Endothelial cell of umbilical vein (primary cell): ENCODE results near the gene KCNA5. TPM values are rescaled to one million over a fixed set of nuclear protein-coding genes. Genes with fewer than 3 reads are reported as not detected.

Experiments
- BruUV-seq: library from RNA; stranded (reverse); fragments of 400-500 nt; replicated peaks from 2 replicates; lab custom pipeline; 2021; lab: Mats Ljungman, UMichigan
- CTCF ChIA-PET: fragments of 300-600, 350-600 bp; sonication (Branson Sonifier 250); formaldehyde crosslinking; loops from one replicate; lab custom pipeline; 2021; ENCODE audit warnings: antibody characterized with exemption, inconsistent platforms; lab: Charles Lee
- POLR2A ChIA-PET: fragments of 300-600, 350-600 bp; sonication (Branson Sonifier 250); formaldehyde crosslinking; loops from one replicate; lab custom pipeline; 2021; ENCODE audit warnings: antibody characterized with exemption, inconsistent platforms; lab: Charles Lee
- DNase-seq: peaks from one replicate; pipeline ENCODE4 v3.0.0-alpha.2; 2011; ENCODE audit warnings: low read depth, low spot score
- FAIRE-seq: peaks from 2 replicates; lab custom pipeline; 2011; peaks lifted over from hg19 to GRCh38; lab: Jason Lieb, UNC
- H2AFZ ChIP-seq: 2 replicates; pipeline ENCODE4 v1.6.0; 2012; ENCODE audit warnings: low read depth, low read length, control low read depth, inconsistent platforms
- H3K27ac ChIP-seq: 2 replicates; pipeline ENCODE4 v1.5.1; 2011; ENCODE audit warnings: low read depth, mild to moderate bottlenecking, control low read depth, low read length, moderate library complexity; ENCODE audit not compliant: insufficient read depth
- H3K27me3 ChIP-seq, 2 experiments: 2 replicates each; pipeline versions ENCODE4 v1.6.0 to v1.6.1; 2011; ENCODE audit warnings: low read length in 2 of 2, mixed read lengths in 1 of 2; ENCODE audit not compliant: control insufficient read depth in 2 of 2, insufficient read depth in 2 of 2
- H3K36me3 ChIP-seq, 2 experiments: 2 replicates in 1 of 2; 3 replicates in 1 of 2; pipeline ENCODE4 v1.5.1; 2011; ENCODE audit warnings: low read length in 2 of 2, mild to moderate bottlenecking in 1 of 2, moderate library complexity in 1 of 2; ENCODE audit not compliant: control insufficient read depth in 2 of 2, insufficient read depth in 2 of 2; ENCODE audit errors: extremely low read depth in 1 of 2
- H3K4me1 ChIP-seq: 3 replicates; pipeline ENCODE4 v1.5.1; 2011; ENCODE audit warnings: mild to moderate bottlenecking, low read length; ENCODE audit not compliant: control insufficient read depth, insufficient read depth; ENCODE audit errors: extremely low read depth
- H3K4me2 ChIP-seq: 2 replicates; pipeline ENCODE4 v1.6.1; 2011; ENCODE audit warnings: low read length, control low read depth, mixed read lengths; ENCODE audit not compliant: insufficient read depth
- H3K4me3 ChIP-seq, 3 experiments: fragments of 200-600 bp in 1 of 3; sonication (generic), shearing (Covaris generic) in 1 of 3; replicated peaks in 1 of 3; 2 replicates each; pipeline ENCODE4 v1.5.1; 2011 to 2016; ENCODE audit warnings: control low read depth in 3 of 3, low read length in 3 of 3, mild to moderate bottlenecking in 2 of 3, inconsistent platforms in 1 of 3, low read depth in 1 of 3, moderate library complexity in 1 of 3; ENCODE audit not compliant: insufficient read depth in 1 of 3
- H3K79me2 ChIP-seq: 2 replicates; pipeline ENCODE4 v1.6.0; 2012; ENCODE audit warnings: low read length, inconsistent platforms; ENCODE audit not compliant: control insufficient read depth, insufficient read depth
- H3K9ac ChIP-seq: replicated peaks from 2 replicates; pipeline ENCODE3; 2011; ENCODE audit warnings: low read length, control low read depth; ENCODE audit not compliant: insufficient read depth; ENCODE audit errors: extremely low read depth
- H3K9me1 ChIP-seq: replicated peaks from 3 replicates; pipeline ENCODE4 v1.6.0; 2011; ENCODE audit warnings: mild to moderate bottlenecking, low read length; ENCODE audit not compliant: control insufficient read depth, insufficient read depth; ENCODE audit errors: extremely low read depth
- H3K9me3 ChIP-seq: replicated peaks from 2 replicates; pipeline ENCODE4 v1.5.1; 2012; ENCODE audit warnings: low read length, inconsistent platforms; ENCODE audit not compliant: control insufficient read depth, insufficient read depth
- H4K20me1 ChIP-seq: replicated peaks from 2 replicates; pipeline ENCODE3; 2011; ENCODE audit warnings: mild to moderate bottlenecking, low read length; ENCODE audit not compliant: control insufficient read depth, insufficient read depth; ENCODE audit errors: extremely low read depth
- EZH2 ChIP-seq: IDR thresholded peaks from 2 replicates; pipeline ENCODE4 v1.6.1; 2012; ENCODE audit warnings: borderline replicate concordance, low read depth, mild to moderate bottlenecking, moderate library complexity, low read length, inconsistent platforms; ENCODE audit not compliant: severe bottlenecking
- FOS ChIP-seq: IDR thresholded peaks from 2 replicates; pipeline ENCODE4 v1.6.1; 2011; ENCODE audit warnings: mild to moderate bottlenecking, low read length, moderate library complexity, borderline replicate concordance; ENCODE audit not compliant: insufficient read depth
- GATA2 ChIP-seq: IDR thresholded peaks from 2 replicates; pipeline ENCODE4 v1.7.0; 2011; ENCODE audit warnings: low read depth, mild to moderate bottlenecking, moderate library complexity, mixed read lengths, low read length; ENCODE audit not compliant: insufficient read length, insufficient read depth
- JUN ChIP-seq: IDR thresholded peaks from 2 replicates; pipeline ENCODE4 v1.6.1; 2011; ENCODE audit warnings: borderline replicate concordance, low read depth; ENCODE audit not compliant: insufficient read length, insufficient read depth
- MYC ChIP-seq: IDR thresholded peaks from one replicate; pipeline ENCODE4 v1.6.1; 2011; ENCODE audit warnings: mild to moderate bottlenecking, low read depth, low read length
- POLR2A ChIP-seq: IDR thresholded peaks from 2 replicates; pipeline ENCODE4 v1.6.1; 2012; ENCODE audit warnings: low read depth, mild to moderate bottlenecking, control low read depth, low read length
- POLR2AphosphoS5 ChIP-seq: IDR thresholded peaks from 2 replicates; pipeline ENCODE4 v1.6.1; 2012; ENCODE audit warnings: low read depth, mild to moderate bottlenecking, control low read depth, low read length, moderate library complexity; ENCODE audit not compliant: insufficient read depth
- dilution Hi-C: fragments of 300-500 bp; cut with MboI; formaldehyde crosslinking; loops from one replicate; pipeline ENCODE4 v1.15.0; 2019; ENCODE audit warnings: low sequenced_read_pairs; ENCODE audit not compliant: extremely low pct_ligation_motif_present
- intact Hi-C: fragments of 100-400 bp; cut with micrococcal nuclease; formaldehyde crosslinking; loops from one replicate; pipeline ENCODE4 v1.10.0; 2022
- polyA plus RNA-seq, 4 experiments: library from polyadenylated mRNA; depleted of rRNA in 3 of 4; stranded (reverse) in 3 of 4; unstranded in 1 of 4; fragments of >200 nt; gene quantifications; 2 replicates each; pipeline versions ENCODE4 v1.2.1 to v1.2.3, GENCODE V29; 2011 to 2012; ENCODE audit warnings: missing spikeins in 1 of 4
- total RNA-seq: library from RNA; stranded (reverse); gene quantifications from 2 replicates; pipeline ENCODE4 v1.2.3, GENCODE V29; 2021
- TF ChIP-seq, protein P1 (sequence below): IDR thresholded peaks from 2 replicates; pipeline ENCODE4 v1.6.1; 2011; ENCODE audit not compliant: insufficient read depth, insufficient read length
- TF ChIP-seq, protein P2 (sequence below), 2 donors: IDR thresholded peaks; 1 replicate in 1 of 2; 2 replicates in 1 of 2; pipeline ENCODE4 v1.5.1; 2011; ENCODE audit warnings: low read length in 2 of 2, mild to moderate bottlenecking in 2 of 2, moderate library complexity in 2 of 2, control low read depth in 1 of 2, inconsistent platforms in 1 of 2, low read depth in 1 of 2; ENCODE audit not compliant: insufficient read depth in 1 of 2; ENCODE audit errors: extremely low read depth in 1 of 2

Gene KCNA5
- total and polyA plus RNA-seq, 2 donors (not counting 3 experiments of a cell fraction or from before 2014, with no cell fraction given), result not detected

DNA sequence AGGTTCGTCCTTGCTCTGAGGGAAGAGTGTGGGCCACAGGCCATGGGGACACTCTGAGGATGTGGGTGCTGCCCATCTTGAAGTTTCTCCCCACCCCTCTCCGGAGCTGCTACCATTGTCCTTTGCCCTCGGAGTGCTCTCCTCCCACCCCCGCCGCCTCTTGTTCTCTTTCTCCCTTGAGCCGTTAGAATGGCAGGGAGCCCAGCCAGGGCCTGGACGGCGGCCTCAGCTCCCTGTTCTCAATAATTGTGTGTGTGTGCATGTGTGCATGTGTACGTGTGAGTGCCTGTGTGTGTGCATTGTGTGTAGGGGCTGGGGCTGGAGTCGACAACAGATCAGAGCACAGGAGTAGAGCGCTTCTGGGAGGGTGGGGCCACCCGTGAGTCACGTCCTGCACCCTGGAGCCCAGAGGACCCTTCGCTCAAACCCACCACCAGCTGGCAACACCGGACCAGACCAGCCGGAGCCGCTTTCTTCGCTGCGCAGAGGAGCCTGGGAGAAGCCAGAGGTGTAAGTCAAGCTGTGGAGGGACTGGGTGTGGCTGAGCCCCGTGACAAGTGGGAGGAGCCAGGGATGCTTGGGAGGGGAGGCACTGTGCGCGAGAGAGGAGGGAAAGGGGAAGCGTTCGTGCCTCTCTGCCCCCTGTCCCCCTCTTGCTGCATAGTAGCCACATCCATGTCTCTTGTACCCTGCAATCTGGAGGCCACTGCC, 25.9 kb upstream of the KCNA5 start:
- DNase-seq (no peak), FAIRE-seq (no peak)
- H3K79me2 ChIP-seq, result no peaks in the 10 kb centered on the region
- POLR2A ChIA-PET, result no interaction called here
- no peak overlapping the region for H3K27ac ChIP-seq
- intact Hi-C loops (no loop called here), dilution Hi-C loops (no loop called here)
- no peak overlapping the region for H2AFZ ChIP-seq
- no peaks in the 10 kb centered on the region for H3K27me3 ChIP-seq
- no peaks in the 10 kb centered on the region for H3K36me3 ChIP-seq
- H3K9ac ChIP-seq, result no peak overlapping the region
- no peaks in the 10 kb centered on the region for H3K4me1 ChIP-seq
- no peak overlapping the region for H3K4me2 ChIP-seq
- no peaks in the 10 kb centered on the region for H3K9me3 ChIP-seq
- BruUV-seq, result no TSS peak
- TF ChIP-seq JUN (no peak), POLR2A (no peak), FOS (no peak)
- no peaks in the 10 kb centered on the region for H4K20me1 ChIP-seq
- CTCF ChIA-PET, result no interaction called here
- H3K4me3 ChIP-seq, result no peak overlapping the region
- no peaks in the 10 kb centered on the region for H3K9me1 ChIP-seq

DNA sequence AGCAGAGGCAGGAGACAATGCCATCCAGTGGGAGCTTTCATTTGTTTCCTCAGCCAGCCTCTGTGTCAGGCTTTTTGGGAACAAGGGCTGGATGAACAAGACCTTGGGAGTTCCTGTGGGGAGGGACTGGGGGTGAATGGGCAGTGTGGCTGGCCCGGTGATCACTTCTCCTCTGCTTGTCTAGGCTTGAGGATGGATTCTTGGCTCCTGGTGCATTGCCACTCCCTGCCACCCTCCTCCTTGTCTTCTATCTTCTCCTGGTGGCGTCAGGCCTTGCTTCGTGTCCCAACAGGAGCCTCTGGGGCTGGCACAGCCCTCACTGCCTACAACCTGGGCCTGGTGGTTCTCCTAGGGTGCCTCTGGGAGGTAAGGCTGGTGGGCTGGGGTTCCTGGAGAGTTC, 25.0 kb upstream of the KCNA5 start:
- Histone ChIP-seq H3K27me3 (no peaks in the 10 kb centered on the region), H3K9me3 (no peaks in the 10 kb centered on the region), H3K9me1 (no peaks in the 10 kb centered on the region), H3K4me1 (no peaks in the 10 kb centered on the region), H3K79me2 (no peaks in the 10 kb centered on the region), H3K36me3 (no peaks in the 10 kb centered on the region), H2AFZ (no peak overlapping the region), H3K9ac (no peak overlapping the region), H3K27ac (no peak overlapping the region), H4K20me1 (no peaks in the 10 kb centered on the region), H3K4me2 (no peak overlapping the region), H3K4me3 (no peak overlapping the region)
- CTCF ChIA-PET, result no interaction called here
- dilution Hi-C loops (no loop called here), intact Hi-C loops (no loop called here)
- BruUV-seq, result no TSS peak
- TF ChIP-seq JUN, result no peak
- TF ChIP-seq EZH2, result no peak
- no peak for TF ChIP-seq FOS
- TF ChIP-seq POLR2A, result no peak
- TF ChIP-seq, protein P1, sequence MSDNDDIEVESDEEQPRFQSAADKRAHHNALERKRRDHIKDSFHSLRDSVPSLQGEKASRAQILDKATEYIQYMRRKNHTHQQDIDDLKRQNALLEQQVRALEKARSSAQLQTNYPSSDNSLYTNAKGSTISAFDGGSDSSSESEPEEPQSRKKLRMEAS, result no peak
- TF ChIP-seq, protein P2, sequence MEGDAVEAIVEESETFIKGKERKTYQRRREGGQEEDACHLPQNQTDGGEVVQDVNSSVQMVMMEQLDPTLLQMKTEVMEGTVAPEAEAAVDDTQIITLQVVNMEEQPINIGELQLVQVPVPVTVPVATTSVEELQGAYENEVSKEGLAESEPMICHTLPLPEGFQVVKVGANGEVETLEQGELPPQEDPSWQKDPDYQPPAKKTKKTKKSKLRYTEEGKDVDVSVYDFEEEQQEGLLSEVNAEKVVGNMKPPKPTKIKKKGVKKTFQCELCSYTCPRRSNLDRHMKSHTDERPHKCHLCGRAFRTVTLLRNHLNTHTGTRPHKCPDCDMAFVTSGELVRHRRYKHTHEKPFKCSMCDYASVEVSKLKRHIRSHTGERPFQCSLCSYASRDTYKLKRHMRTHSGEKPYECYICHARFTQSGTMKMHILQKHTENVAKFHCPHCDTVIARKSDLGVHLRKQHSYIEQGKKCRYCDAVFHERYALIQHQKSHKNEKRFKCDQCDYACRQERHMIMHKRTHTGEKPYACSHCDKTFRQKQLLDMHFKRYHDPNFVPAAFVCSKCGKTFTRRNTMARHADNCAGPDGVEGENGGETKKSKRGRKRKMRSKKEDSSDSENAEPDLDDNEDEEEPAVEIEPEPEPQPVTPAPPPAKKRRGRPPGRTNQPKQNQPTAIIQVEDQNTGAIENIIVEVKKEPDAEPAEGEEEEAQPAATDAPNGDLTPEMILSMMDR (IDR thresholded peaks at IDR 0.05; ENCODE audit: extremely low read depth in 1 of 2, insufficient read depth in 1 of 2, low read depth in 1 of 2, low read length in 2 of 2), result no peak
- TF ChIP-seq POLR2AphosphoS5, result no peak
- no peak for TF ChIP-seq MYC
- no peak for TF ChIP-seq GATA2
- DNase-seq, result no peak
- POLR2A ChIA-PET, result no interaction called here
- no peak for FAIRE-seq
